ENCODE measurements around the gene CENPA. TPM values are rescaled to one million over a fixed set of nuclear protein-coding genes. Genes with fewer than 3 reads are reported as not detected.
"Not testable (repeated sequence)": the region's sequence is repeated elsewhere in the genome, so short reads cannot be mapped to it uniquely, and the experiment has no call there.

The CENPA gene
- total RNA-seq, 1 experiment from 2014 or later, result 23.2 TPM

DNA sequence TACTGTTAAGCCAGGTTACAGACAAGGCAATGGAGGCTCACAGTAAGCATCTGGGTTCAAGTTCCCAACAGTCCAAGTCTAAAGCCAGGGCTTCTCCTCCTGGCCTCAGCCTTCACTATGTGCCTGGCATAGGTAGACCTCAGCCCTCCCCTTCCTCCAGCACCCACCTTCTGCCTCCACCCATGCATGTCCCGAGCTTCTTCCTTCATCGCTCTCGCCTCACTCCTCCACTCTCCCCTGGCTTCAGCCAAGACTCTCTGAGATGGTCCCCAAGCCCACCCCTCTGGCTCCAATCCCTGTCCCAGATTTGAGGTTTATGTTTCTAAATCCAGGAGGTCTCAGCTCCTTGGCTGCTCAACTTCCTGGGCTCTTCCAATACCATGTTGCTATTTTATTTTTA, 26.9 kb downstream of the CENPA start:
- no peak for DNase-seq (ENCODE audit: low read depth)
- in situ Hi-C loops (cut with HindIII; ENCODE audit: low pct_unique_long_range_greater_than_20kb, low sequenced_read_pairs), result no loop called here

DNA sequence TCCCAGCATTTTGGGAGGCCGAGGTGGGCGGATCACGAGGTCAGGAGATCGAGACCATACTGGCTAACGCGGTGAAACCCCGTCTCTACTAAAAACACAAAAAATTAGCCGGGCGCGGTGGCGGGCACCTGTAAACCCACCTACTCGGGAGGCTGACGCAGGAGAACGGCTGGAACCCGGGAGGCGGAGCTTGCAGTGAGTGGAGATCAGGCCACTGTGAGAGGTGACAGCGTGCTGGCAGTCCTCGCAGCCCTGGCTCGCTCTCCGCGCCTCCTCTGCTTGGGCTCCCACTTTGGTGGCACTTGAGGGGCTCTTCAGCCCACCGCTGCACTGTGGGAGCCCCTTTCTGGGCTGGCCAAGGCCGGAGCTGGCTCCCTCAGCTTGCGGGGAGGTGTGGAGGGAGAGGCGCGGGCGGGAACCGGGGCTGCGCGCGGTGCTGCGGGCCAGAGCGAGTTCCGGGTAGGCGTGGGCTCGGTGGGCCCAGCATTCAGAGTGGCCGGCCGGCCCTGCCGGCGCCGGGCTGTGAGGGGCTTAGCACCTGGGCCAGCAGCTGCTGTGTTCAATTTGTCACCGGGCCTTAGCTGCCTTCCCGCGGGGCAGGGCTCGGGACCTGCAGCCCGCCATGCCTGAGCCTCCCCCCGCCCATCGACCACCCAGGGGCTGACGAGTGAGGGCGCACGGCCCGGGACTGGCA, 28.4 kb downstream of the CENPA start:
- in situ Hi-C loops (cut with HindIII; ENCODE audit: low pct_unique_long_range_greater_than_20kb, low sequenced_read_pairs); DNase-seq (ENCODE audit: low read depth): not testable (repeated sequence)

DNA sequence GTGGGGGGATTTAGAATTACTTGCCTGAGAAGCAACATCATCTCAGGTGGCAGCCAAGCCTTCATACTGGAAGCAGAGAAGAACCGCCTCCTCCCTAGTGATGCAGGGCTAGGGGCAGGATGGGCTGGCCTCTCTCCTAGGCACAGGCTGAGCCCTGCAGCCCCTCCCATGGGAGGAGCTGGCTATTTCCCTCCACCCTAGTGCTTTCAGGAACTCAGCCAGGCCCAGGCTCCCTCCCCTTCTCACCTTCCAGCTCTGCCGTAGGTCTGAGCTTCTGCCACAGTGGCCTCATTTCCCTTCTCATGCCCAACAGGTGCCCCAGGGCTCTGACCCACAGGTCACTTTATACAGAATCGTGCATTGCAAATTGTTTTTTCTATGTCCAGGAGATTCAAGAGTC, 31.0 kb downstream of the CENPA start:
- peak; percentile 15 for DNase-seq (ENCODE audit: low read depth)
- in situ Hi-C loops (cut with HindIII; ENCODE audit: low pct_unique_long_range_greater_than_20kb, low sequenced_read_pairs), result no loop called here

DNA sequence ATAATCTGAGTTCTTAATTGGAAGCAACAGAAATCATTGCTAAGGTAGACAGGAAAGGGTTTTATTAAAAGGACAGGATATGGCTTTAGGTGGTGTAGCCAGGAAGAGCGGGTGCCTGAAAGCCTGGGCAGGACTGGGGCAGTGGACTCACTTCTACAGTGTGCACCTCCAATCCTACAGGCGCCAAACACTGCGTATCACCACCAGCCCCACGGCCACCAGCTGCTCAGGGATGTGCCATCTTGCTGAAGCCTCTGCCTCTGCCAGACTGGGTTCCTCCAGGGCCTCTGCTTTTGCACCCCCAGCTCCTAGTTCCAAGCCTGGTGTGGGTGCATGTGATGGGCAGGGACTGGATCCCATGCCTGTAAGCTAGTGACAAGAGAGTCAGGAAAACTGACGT, 32.4 kb downstream of the CENPA start:
- no peak for DNase-seq (ENCODE audit: low read depth)
- in situ Hi-C loops (cut with HindIII; ENCODE audit: low pct_unique_long_range_greater_than_20kb, low sequenced_read_pairs), result no loop called here

DNA sequence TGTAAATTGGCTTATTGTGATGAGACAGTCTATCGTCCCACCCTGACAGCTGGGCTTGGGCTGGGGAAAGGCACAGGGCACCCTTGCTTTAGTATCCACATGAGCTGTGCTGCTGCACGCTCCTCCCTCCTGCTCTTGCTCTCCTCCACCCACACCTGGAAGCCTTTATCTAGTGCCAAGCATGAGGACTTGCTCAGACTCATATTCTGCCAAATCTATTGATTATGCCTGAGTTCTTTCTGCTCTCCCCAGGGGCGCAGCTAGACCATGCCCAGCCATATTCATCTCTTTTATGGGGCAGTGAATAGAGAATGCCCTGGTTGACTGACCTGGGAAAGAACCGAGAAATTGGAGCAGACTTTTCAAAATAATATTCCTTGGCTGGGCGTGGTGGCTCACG, 33.1 kb downstream of the CENPA start:
- no peak for DNase-seq (ENCODE audit: low read depth)
- in situ Hi-C loops (cut with HindIII; ENCODE audit: low pct_unique_long_range_greater_than_20kb, low sequenced_read_pairs), result no loop called here

DNA sequence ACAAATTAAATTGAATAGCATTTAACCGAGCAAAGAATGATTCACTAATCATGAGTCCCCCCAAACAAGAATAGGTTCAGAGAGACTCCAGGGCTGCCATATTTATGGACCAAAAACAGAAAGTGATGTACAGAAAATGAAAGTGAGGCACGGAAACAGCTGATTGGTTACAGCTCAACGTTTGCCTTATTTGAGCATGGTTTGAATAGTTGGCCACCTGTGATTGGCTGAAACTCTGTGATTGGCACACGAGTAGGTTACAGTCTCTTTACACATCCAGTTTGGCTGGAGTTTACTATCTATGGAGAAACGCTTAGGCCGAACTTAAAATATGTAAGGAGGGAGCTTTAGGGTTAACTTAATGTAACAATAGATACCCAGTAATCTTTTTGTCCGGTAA, 35.1 kb downstream of the CENPA start:
- in situ Hi-C loops (cut with HindIII; ENCODE audit: low pct_unique_long_range_greater_than_20kb, low sequenced_read_pairs), result no loop called here
- no peak for DNase-seq (ENCODE audit: low read depth)

DNA sequence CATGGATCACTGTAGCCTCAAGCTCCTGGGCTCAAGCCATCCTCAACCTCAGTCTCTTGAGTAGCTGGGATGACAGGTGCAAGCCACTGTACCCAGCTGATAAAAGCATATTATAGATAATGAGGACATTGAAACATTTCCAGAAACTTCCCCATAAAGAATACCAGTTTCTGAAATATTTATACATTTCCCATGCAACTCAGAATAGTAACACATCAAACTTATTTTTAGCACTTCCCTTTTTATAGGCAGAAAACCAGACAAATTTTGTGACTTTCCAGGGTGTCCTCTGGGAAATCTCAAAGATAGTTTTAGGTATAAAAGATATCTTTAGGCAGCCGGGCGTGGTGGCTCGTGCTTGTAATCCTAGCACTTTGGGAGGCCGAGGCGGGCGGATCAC, 37.0 kb downstream of the CENPA start:
- in situ Hi-C loops (cut with HindIII; ENCODE audit: low pct_unique_long_range_greater_than_20kb, low sequenced_read_pairs), result no loop called here
- DNase-seq (ENCODE audit: low read depth), result no peak

DNA sequence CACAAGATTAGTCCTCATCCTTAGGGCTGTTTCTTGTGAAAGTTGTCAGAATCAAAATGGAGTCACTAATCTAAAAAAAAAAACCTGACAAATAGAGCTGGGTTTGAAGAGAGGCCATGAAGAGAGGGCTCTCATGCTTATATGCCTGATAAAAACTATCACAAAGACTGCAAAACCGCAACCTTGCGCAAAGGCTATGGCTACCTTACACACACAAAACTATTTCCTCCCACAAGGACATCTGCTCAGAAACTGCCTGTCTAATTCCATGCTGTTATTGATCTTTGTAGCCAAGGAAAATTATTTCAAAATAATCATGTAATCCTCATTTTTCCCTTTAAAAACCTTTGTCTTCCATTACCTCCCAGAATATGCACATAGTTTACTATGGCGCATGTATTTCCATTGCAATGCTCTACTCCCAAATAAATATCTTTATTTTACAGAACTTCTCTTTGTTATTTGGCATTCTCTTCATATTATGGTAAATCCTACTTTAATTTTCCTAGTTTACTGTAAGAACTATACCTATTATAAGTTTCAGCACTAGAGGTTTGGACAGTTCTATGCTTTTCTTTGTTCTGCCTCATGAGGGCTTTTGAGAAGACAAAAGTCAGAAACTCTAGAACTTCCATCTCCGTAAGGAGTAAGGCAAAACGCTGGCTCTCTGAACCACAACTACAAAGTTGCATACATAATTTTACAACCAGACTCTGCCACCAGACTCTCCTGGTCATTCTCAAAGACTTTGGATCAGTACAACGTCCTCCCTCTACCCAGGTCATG, 52.5 kb downstream of the CENPA start:
- in situ Hi-C loops (cut with HindIII; ENCODE audit: low pct_unique_long_range_greater_than_20kb, low sequenced_read_pairs), result no loop called here
- peak; percentile 15 for DNase-seq (ENCODE audit: low read depth)

DNA sequence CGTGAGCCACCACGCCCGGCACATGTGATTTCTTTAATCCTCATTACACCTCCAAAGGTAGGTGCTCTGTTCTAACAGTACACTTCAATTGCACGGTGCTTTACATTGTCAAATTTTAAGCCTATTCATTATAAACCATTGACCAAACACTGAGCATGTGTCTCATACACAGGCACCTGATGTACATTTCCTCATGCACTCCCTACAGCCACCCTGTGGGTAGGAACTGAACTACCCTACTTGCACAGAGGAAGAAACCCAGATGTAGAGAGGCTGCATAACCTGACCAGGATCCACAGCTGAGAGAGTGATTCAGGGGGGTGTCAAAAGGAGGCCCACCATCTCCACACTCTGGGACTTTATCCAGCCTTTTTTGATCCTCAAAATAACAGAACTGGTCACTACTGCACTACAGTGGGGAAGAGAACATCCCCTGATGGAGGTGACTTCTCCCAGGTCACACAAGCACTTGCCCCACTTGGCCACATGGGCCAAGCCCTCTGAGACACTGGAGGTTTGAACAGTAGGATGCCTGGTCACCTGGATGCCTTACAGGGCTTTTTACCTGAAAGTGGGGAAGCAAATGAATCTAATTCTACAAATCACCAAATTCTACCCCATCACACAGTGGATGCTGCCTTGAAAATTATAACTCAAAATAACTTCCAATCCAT, 55.2 kb downstream of the CENPA start:
- in situ Hi-C loops (cut with HindIII; ENCODE audit: low pct_unique_long_range_greater_than_20kb, low sequenced_read_pairs), result no loop called here
- no peak for DNase-seq (ENCODE audit: low read depth)

DNA sequence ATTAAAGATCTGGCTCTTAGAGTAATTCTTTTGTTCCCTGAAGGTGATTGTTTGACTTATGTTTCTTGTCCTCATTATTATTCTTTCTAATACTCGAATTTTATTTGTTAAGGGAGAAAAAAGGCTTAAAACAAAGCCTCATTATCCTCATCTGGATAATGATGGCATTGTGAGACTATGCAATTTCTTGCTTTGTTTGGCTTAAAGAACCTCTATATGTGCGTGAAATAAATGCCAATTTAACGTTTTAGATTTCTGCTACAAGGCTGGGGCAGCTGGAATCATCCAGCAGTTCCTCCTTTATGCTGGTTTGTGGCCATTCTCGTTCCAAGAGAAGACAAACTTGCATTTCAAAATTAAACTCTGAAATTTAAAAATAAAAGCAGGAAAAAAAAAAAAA, 57.2 kb downstream of the CENPA start:
- in situ Hi-C loops (cut with HindIII; ENCODE audit: low pct_unique_long_range_greater_than_20kb, low sequenced_read_pairs), result no loop called here
- no peak for DNase-seq (ENCODE audit: low read depth)

Other genes starting within 250 kb of the CENPA start
- gene CIB4, start 144.7 kb upstream of the CENPA start, total RNA-seq (2014; rRNA removed; shearing (Covaris generic); ENCODE audit: low replicate concordance), result not detected in 2 replicates
- 28.4 and 55.4 TPM in 2 replicates for gene KCNK3, start 93.3 kb upstream of the CENPA start, total RNA-seq (2014; rRNA removed; shearing (Covaris generic); ENCODE audit: low replicate concordance)
- gene SLC35F6, start 21.8 kb upstream of the CENPA start, total RNA-seq (2014; rRNA removed; shearing (Covaris generic); ENCODE audit: low replicate concordance), result 59.5 and 61.8 TPM in 2 replicates
- 0.93 and 4.7 TPM in 2 replicates for gene DPYSL5, start 62.1 kb downstream of the CENPA start, total RNA-seq (2014; rRNA removed; shearing (Covaris generic); ENCODE audit: low replicate concordance)
- gene MAPRE3, start 184.6 kb downstream of the CENPA start, total RNA-seq (2014; rRNA removed; shearing (Covaris generic); ENCODE audit: low replicate concordance), result 25.9 and 33.5 TPM in 2 replicates
- gene TMEM214, start 246.9 kb downstream of the CENPA start, total RNA-seq (2014; rRNA removed; shearing (Covaris generic); ENCODE audit: low replicate concordance), result 104 and 106 TPM in 2 replicates

Measured in Caki2 (cell line).